ENCODE measurements around the gene GADL1. TPM values are rescaled to one million over a fixed set of nuclear protein-coding genes. Genes with fewer than 3 reads are reported as not detected.

The GADL1 gene
- total RNA-seq, 1 experiment from 2014 or later = not detected

DNA sequence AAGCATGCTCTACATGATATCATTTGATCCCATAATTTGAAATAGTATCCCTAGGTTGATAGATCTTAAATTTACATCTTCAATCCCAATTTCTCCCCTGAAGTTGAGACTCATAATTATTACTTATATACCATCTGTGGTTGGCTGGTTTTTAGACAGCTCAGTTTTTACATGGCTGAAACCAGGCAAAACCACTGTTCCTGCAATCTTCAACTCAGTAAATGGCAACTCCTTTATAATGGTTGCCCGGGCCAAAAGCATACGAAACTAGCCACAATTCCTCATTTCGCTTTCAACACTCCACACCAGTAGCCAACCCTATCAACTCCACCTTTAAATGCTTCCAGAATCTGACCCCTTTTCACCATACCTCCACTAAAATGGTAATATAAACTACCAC, 169.6 kb downstream of the GADL1 start:
- no peak for DNase-seq (ENCODE audit: low spot score)

DNA sequence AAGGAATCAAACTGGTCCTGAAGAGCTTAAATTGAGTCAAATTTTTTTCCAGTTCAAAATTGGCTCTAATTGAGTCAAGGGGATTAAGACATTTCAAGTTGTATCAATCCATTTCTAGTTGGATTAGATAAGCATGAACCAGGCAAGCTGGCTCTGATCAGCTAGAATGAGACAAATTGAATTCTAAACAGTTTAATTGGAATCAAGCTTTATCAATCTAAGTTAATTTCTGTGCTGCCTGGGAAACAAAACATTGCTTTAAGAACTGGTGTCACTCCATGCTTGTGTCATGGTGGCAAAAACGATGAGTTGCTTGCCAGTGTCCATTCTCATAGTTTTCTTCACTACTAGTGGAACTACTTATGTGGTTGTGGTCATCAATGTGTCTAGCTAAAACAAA, 171.2 kb downstream of the GADL1 start:
- no peak for DNase-seq (ENCODE audit: low spot score)

DNA sequence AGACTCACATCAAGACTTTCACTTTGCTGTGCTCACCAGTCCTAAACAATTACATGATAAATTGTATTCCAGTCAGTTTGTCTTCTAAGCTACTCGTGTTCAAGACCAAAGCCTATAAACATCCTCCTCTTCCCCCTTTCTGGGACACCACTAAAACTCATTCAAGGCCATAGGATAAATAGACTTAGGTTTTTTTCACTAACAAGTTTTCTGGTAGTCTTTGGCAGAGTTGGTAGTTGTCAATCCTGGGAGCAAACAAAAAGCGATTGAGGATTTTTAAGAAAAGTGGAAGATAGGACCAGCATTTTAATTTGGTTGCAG, 173.2 kb downstream of the GADL1 start:
- no peak for DNase-seq (ENCODE audit: low spot score)

DNA sequence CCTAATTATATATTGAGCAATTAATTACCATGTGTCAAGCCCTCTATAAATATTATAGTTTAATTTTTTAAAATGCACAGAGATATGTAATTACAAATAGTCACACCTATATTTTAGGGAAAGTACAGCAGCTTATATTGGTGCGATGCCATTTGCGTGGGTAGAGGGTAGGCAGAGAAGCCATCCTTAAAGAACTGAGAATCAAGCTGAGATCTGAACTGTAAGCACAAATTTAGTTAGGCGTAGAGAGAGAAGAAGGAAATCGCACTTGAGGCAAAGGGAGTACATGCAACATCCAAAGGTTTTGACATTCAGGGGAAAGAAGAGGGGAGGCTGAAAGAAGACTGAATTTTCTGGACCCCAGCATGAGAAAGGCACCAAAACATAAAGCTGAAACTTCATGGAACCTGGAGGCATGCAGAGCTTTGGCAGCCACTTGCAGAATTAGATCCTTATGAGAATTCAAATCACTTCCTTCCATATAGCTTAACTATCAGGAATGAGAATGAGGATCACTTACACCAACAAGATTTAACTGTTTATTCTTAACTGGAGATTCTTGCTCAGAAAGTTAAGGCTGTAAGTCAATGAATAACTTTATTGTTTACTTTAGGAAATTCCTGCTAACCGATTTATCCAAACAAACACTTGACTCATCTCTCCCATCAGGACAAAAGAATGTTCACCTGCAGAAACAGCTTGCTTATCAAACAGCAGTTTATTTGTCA, 173.7 kb downstream of the GADL1 start:
- DNase-seq (ENCODE audit: low spot score) = peak; percentile 67

DNA sequence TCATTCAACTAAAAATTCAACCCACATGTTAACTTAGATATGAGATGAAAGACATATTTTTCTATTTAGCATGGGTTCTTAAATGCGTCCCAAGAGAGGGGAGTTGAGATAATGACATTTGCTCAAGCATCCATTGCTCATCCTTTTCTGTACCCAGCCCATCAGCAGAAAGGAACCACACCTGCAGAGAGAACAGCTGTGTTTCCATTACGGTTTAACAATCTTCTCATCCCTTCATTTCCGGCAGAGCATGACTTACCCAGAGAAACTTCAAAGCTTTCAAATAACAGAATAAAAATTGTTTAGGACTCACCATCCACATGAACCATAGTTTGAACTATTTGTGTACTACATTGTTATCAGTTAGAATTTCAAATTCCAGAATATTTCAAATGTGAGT, 174.9 kb downstream of the GADL1 start:
- DNase-seq (ENCODE audit: low spot score) = no peak

DNA sequence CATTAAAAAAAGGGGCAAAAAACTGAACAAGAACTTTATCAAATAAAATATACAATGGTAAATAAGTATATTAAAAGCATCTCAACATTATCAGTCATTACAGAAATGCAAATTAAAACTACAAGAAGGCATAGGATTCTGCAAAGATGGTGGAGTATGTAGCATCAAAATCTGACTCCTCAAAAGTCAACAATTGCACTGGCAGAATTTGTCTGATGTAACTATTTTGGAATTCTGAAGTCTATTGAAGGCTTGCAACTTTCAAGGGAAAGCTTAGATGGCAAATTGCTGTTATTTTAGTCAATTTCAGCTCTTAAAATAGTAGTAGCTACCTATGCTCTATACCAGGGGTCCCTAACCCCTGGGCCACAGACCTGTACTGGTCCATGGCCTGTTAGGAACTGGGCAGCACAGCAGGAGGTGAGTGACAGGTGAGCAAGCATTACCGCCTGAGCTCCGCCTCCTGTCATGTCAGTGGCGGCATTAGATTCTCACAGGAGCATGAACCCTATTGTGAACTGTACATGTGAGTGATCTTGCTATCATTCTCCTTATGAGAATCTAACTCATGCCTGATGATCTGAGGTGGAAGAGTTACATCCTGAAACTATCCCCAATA, 180.5 kb downstream of the GADL1 start:
- no peak for DNase-seq (ENCODE audit: low spot score)

DNA sequence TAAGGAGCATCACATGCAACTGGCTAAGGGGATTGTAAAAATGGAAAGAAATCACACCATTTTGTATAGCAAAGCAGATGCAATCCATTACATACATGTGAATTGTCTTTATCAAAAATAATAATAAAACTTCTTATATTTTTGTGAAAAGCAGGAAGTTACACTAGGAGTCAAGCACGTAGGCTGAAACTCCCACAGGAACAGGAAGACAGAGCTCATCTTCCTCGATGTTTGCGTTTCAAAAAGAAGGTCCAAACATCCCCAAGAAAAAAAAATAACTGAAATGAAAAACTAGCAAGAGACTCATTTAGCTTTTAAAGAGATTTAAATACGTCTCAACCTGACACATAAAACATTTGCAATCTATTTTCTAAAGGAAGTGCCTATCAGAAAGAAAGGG, 181.5 kb downstream of the GADL1 start:
- no peak for DNase-seq (ENCODE audit: low spot score)

DNA sequence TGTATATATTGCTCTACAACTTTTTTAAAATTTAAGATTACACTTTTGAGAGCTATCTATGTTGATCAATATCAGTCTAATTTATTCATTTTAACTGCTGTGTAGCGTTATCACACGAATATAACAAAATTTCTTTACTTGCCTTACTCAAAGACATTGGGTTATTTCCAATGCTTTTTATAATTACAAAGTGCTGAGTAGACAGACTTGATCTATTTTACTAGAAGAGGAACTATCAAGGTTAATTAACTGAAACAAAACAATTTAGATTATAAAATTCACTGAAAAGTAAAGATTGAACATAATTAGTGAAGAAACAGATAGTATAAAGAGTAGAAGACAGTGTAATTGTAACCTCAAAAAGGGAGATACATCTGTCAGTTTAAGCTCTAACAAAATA, 182.6 kb downstream of the GADL1 start:
- DNase-seq (ENCODE audit: low spot score) = no peak

DNA sequence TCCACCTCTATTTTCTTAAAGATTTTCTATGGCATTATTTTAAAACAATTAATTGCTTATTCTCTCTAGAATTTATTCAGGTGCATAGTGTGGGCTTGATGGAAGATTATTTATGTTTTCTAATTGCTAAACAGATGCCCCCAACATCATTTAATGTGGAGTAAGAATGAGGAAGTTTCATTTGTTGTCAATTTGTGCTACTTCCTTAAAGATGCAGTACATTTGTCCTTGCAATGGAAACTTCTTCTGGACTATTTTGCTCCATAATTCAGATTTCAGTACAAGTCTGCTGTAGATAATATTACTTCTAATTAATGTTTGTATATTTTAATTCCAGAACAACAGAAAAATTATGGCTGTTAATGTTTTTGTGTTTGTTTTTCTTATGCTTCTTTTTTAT, 183.3 kb downstream of the GADL1 start:
- DNase-seq (ENCODE audit: low spot score) = no peak

DNA sequence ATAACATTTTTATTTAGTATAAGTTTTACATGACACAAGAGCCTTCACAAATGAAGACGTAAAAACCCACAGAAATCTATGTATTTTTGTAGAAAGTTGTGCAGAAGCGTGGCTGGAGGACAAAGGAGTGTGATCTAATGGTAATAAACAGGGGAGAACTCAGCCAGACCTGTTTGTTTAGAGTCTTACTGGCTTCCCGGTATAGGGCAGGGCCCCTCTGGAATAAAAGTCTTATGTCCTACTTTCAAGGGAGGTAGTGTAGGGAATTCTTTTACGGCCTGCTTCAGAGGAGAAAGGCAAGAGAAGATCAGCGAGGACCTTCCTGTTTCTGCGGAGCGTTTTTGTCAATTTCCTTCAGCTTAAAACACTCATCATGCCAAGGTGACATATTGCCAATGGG, 184.4 kb downstream of the GADL1 start:
- DNase-seq (ENCODE audit: low spot score) = no peak

DNA sequence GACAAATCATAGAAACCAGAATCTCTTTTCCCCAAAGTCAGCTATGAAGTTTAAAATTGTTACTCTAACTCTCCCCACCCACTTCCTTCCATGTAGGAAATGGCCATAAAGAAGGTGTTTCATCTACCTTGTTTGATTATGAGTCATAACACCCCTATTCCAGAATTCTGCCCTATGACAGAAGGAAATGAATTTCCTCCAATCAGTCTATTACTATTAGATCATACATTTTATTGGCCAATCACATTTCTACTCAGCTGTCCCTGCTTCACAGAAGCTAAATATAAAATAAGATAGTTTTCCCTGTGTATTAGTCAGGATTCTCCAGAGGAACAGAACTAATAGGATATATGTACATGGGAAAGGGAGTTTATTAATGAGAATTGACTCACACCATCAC, 186.0 kb downstream of the GADL1 start:
- DNase-seq (ENCODE audit: low spot score) = peak; percentile 47

DNA sequence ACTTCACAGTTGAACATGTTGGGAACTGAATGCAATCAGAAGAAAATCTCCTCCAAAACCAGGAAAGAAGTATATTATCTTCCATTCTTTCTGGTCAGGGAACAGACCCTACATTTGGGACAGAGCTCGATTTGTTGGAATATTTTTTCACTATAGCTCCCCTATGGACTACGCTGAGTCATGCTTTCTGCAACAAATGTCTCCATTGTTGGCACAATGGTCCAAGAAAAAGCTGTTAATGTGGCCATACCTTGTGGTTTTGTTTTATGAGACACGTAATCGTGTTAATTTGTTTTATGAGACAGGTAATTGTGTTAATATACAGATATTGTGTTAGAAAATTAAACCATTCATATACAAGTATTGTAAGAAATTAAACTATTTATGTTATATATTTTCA, 186.6 kb downstream of the GADL1 start:
- DNase-seq (ENCODE audit: low spot score) = peak; percentile 78

DNA sequence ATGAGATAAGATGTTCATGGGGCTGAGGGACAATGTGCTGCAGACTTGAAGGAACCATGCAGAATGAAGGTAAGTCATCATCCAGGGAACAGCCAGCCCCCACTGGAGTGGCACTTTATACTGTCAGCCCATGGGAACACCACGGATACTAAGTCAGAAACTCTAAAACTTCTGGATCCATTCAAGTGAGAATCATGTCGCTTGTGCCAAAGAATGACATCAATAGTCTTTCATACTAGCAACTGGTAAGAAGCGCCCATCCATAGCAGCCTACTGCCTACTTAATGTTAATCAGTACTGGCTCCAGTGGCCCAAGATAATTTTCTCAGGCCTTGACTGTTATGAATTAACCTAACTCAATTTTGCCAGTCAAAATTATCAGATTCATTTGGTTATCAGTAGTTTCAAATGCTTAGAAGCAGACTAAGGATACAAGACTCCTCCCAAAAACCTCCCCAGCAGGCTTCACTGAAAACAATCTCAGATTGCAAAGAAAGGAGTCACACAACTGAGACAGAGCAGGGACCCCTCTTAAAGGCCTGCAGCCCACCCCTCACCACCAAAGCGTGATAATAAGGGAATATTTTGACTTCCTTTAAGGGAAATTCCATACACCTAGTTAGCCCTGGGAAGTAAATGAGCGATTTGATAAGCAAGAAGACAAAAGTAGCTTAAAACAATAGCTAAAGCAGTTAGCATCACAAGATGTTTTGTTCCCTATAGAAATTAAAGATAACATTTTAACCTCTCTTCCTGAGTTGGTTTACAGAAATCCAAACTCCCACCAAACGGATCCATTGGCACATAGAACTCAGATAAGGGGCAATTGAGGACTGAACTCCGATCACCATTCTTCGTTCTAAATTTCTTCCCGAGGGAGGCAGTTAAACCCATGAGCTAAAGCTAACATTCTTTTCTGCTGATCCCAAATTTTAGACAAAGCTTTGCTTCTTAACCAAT, 189.2 kb downstream of the GADL1 start:
- DNase-seq (ENCODE audit: low spot score) = no peak

DNA sequence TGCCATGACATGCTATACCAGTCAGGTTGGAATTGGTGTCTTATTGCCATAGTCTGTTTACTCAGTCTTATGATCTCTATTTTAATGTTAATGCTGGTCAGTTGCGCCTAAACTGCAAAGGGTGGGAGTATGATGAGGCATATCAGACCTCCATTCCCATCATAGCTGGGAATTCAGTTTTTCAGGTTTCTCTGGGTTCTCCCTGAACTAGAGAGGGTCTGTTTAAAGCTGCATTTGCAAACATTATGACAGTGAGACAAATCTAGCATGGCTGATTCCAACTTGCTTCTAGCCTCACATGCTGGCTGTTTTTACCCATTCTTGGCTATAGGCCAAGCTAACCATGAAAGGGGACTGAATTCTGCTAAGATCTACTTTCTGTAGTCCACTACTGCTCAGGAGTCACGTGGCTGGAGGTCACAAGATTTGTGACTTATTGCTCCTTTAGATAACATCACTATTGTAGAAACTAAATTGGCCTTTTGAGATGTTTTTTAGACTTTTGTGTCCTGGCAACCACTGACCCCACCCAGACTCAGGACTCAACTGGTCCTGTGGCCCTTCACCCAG, 191.5 kb downstream of the GADL1 start:
- no peak for DNase-seq (ENCODE audit: low spot score)

DNA sequence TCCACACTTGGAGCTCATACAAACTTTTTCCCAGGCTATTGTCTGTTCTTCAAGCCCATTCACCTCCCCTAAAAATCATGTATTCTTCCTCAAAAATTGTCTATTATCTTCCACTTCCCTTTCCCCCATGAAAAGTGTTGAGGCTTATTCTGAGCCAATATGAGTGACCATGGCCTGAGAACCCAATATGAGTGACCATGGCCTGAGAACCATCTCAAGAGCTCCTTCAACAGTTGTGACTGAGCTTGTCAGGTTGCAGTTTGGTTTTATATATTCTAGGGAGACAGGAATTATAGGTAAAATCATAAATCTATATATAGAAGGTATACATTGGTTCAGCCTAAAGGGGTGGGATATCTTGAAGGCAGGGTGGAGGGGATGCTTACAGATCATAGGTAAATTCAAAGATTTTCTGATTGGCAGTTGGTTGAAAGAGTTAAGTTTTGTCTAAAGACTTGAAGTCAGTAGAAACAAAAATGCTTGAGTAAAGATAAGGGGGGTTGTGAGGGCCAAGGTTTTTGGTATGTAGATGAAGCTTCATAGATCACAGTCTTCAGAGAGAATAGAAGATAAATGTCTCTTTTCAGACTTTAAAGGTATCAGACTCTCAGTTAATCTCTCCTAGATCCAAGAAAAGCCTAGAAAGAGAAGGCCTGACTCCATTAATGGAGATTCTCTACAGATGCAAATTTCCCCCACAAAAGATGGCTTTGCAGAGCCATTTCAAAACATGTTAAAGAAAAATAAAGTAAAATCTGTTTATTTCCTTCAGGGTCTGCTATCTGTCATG, 192.2 kb downstream of the GADL1 start:
- DNase-seq (ENCODE audit: low spot score) = no peak

DNA sequence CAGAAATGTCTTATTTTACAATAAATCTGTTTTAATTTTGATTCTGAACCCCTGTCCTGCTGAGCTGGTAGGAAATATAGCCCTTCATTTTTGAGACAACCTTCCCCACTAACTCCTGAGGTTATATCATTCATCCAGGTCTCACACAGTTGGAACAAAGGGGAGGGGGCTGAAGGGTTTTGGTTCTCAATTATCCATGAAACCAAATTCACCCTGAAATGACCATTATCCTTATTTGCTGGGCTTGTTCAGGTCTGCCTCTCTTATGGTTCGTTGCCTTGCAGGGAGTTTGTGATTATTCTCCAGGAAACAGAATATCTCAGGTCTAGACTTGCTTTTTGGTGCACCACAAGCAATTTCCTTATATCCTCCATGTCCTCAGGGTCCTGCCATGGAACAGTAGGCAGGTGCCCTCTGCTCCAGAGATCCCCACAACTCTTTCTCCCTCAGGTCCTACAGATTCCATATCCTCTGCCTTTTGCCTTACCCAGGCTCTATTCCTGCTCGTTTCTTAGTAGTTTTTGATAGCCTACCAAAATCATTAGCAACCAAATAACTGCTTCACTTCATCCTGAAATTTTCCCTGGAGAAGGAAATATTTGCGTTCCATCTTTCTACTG, 193.6 kb downstream of the GADL1 start:
- DNase-seq (ENCODE audit: low spot score) = no peak

DNA sequence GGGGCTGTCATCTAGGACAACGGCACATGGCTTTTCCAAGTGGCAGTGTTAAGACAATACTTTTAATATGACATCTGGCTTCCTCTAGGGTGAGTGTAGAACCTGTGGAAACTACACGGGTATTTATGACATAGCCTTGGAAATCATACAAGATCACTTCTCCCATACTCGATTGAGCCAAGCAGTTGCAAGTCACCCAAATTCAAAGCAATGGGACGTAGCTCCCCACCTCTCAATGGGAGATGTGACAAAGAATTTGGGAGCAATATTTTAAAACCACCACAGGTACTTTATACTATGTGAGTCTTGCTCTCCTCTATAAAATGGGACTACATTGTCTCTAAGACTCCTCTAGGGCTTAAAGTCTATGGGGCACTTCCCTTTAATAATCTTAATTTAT, 194.5 kb downstream of the GADL1 start:
- no peak for DNase-seq (ENCODE audit: low spot score)

DNA sequence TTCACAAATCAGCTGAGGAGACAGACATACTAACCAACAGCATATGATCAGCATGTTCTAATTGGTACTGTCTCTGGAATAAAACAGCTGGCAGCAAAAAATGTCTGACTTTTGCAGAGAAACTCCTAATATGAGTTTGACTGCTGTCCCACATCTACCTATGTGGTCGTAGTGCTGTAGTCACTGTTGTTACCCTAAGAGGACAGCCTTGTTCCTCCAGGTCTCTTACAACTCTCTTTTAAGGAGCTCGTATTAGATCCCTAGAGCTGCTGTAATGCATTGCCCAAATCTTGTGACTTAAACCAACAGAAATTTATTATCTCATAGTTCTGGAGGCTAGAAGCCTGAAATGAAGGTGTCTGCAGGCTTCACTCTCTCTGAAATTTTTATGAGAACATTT, 195.9 kb downstream of the GADL1 start:
- no peak for DNase-seq (ENCODE audit: low spot score)

DNA sequence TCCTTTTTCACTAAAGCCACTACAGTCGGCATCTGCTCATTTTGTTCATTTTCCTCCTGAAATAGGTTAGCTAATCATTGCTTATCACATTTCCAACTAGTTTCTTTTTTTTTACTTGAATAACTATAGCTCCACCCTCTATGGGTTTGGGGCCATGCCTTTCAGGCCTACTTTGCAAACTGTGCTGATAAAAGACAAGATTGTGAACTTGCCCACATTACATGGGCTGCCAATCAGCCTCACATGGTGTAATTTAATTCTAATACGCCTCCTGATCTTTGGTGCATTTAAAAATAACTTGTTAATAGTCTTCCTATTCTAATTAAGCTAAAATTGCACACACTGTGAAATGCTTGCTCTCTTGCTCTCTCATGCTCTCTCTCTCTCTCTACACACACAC, 197.6 kb downstream of the GADL1 start:
- no peak for DNase-seq (ENCODE audit: low spot score)

DNA sequence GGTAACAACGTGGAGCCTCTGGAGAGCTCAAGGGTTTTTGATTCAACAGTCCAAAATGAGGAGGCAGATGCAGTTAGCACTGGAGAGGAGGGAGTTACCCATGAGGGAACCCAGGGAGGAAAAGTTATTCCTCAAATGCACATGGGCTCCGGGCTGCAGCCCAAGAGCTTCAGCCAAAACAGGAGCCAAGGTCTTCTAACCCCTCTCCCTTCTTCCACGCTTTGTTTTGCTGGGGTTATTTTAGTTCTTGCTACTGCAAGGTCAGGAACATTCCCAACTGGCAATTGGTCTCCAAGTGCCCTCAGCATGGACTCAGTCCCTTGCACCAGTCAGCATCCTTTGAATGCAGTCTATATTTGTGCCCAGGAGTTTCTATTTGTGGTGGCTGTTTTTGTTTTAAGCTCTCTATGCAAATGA, 198.1 kb downstream of the GADL1 start:
- no peak for DNase-seq (ENCODE audit: low spot score)

All from HT-29 (cell line).